NT2/D1 (cell line): ENCODE measurements around the gene CD44.

Source experiments
- DNase-seq: peaks from one replicate; pipeline ENCODE4 v3.0.0-alpha.2; 2011; ENCODE audit warnings: low read depth, low spot score
- H3K27me3 ChIP-seq: 2 replicates; pipeline ENCODE4 v1.6.0; 2011; ENCODE audit warnings: mild to moderate bottlenecking; ENCODE audit not compliant: insufficient read length, insufficient read depth
- H3K36me3 ChIP-seq: 2 replicates; pipeline ENCODE4 v1.6.1; 2011; ENCODE audit warnings: mild to moderate bottlenecking, low read length, mixed read lengths; ENCODE audit not compliant: insufficient read depth, insufficient read length
- H3K4me1 ChIP-seq: 2 replicates; pipeline ENCODE4 v1.5.1; 2011; ENCODE audit not compliant: insufficient read depth, insufficient read length
- H3K4me3 ChIP-seq: 2 replicates; pipeline ENCODE4 v1.5.1; 2011; ENCODE audit warnings: low read depth; ENCODE audit not compliant: insufficient read length
- H3K9ac ChIP-seq: 2 replicates; pipeline ENCODE4 v1.6.0; 2011; ENCODE audit warnings: low read depth; ENCODE audit not compliant: insufficient read length
- H3K9me3 ChIP-seq: 2 replicates; pipeline ENCODE4 v1.5.1; 2011; ENCODE audit warnings: mild to moderate bottlenecking, low read length; ENCODE audit not compliant: insufficient read depth
- SUZ12 ChIP-seq: IDR thresholded peaks from 2 replicates; pipeline ENCODE4 v1.6.1; 2011; ENCODE audit not compliant: insufficient read length, insufficient read depth; ENCODE audit errors: extremely low read depth
- YY1 ChIP-seq: IDR thresholded peaks from 2 replicates; pipeline ENCODE4 v1.6.1; 2011; ENCODE audit not compliant: insufficient read length, insufficient read depth
- ZNF274 ChIP-seq: IDR thresholded peaks from 2 replicates; pipeline ENCODE4 v1.6.1; 2011; ENCODE audit warnings: mild to moderate bottlenecking, low read depth, low read length

Gene CD44

DNA sequence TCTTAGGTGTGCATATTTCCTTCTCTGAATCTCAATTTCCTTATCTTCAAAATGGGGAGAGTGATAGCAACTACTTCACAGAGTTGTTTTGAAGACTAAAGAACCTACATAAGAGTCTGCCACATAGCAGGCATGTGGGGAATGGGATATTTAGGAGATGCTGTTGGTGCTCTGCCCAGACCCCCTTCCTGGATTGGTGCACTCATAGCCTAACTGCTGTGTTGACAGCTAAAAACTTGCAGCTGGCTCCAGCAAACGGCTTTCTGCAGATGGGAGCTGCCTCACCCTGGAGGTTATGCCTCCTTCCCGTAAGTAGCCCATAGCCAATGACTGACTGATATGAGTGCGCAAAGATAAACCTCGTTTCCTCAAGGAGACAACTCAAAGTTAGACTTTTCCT, 106.1 kb downstream of the CD44 start:
- TF ChIP-seq SUZ12 = no peak
- TF ChIP-seq ZNF274 = no peak
- TF ChIP-seq YY1 = no peak
- H3K4me3 ChIP-seq = no peak overlapping the region

GRCh38 chr11:35245786-35246185, 106.8 kb downstream of the CD44 start:
- no peaks in the 10 kb centered on the region for H3K4me1 ChIP-seq
- H3K9me3 ChIP-seq = no peaks in the 10 kb centered on the region
- no peak overlapping the region for H3K4me3 ChIP-seq
- TF ChIP-seq SUZ12 = no peak
- TF ChIP-seq YY1 = no peak
- no peak for TF ChIP-seq ZNF274
- DNase-seq = no peak
- no peaks in the 10 kb centered on the region for H3K36me3 ChIP-seq
- no peaks in the 10 kb centered on the region for H3K27me3 ChIP-seq
- H3K9ac ChIP-seq = no peak overlapping the region

More for the DNA sequence above, 106.1 kb downstream of the CD44 start:
- Histone ChIP-seq H3K27me3 (no peaks in the 10 kb centered on the region), H3K9ac (no peak overlapping the region), H3K9me3 (no peaks in the 10 kb centered on the region), H3K4me1 (no peaks in the 10 kb centered on the region), H3K36me3 (no peaks in the 10 kb centered on the region)
- no peak for DNase-seq

DNA sequence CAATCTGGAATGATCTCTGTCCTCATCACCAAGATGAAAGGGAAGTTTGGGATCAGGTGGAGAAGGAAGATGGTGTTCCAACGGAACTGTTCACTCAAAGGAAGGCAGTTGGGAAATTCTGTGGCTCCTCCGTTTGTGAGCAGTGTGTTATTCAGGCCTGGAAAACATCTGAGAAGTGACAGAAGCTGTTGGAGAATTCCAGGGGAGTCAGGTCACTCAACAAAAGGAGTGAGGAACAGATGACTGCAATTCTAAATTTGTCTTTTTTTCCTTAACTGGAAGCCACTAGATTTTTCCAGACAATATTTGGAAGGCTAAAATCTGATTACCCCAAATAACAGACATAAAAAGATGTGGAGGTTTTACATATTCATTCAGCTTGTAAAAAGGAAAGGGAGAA, 107.8 kb downstream of the CD44 start:
- H3K9ac ChIP-seq = no peak overlapping the region
- H3K4me1 ChIP-seq = no peaks in the 10 kb centered on the region
- TF ChIP-seq ZNF274 (no peak), SUZ12 (no peak), YY1 (no peak)
- H3K27me3 ChIP-seq = no peaks in the 10 kb centered on the region
- H3K36me3 ChIP-seq = no peaks in the 10 kb centered on the region
- DNase-seq = no peak
- no peaks in the 10 kb centered on the region for H3K9me3 ChIP-seq
- H3K4me3 ChIP-seq = no peak overlapping the region

- no peaks in the 10 kb centered on the region for H3K4me1 ChIP-seq
- no peak overlapping the region for H3K9ac ChIP-seq
- H3K36me3 ChIP-seq = no peaks in the 10 kb centered on the region
- no peaks in the 10 kb centered on the region for H3K27me3 ChIP-seq
- H3K4me3 ChIP-seq = no peak overlapping the region
- TF ChIP-seq SUZ12 (no peak), ZNF274 (no peak), YY1 (no peak)
- H3K9me3 ChIP-seq = no peaks in the 10 kb centered on the region
- no peak for DNase-seq
These were observed 108.5 kb downstream of the CD44 start for GRCh38 chr11:35247428-35247827.

GRCh38 chr11:35247863-35248262, 108.9 kb downstream of the CD44 start:
- H3K4me1 ChIP-seq = no peaks in the 10 kb centered on the region
- H3K36me3 ChIP-seq = no peaks in the 10 kb centered on the region
- no peak overlapping the region for H3K4me3 ChIP-seq
- no peaks in the 10 kb centered on the region for H3K9me3 ChIP-seq
- DNase-seq = no peak
- H3K27me3 ChIP-seq = no peaks in the 10 kb centered on the region
- no peak overlapping the region for H3K9ac ChIP-seq
- no peak for TF ChIP-seq YY1
- no peak for TF ChIP-seq SUZ12
- no peak for TF ChIP-seq ZNF274

- Histone ChIP-seq H3K4me3 (no peak overlapping the region), H3K36me3 (no peaks in the 10 kb centered on the region), H3K27me3 (no peaks in the 10 kb centered on the region), H3K9ac (no peak overlapping the region), H3K9me3 (no peaks in the 10 kb centered on the region), H3K4me1 (no peaks in the 10 kb centered on the region)
- no peak for TF ChIP-seq YY1
- no peak for TF ChIP-seq ZNF274
- no peak for TF ChIP-seq SUZ12
- DNase-seq = no peak
These were observed 109.8 kb downstream of the CD44 start for GRCh38 chr11:35248558-35249323.

DNA sequence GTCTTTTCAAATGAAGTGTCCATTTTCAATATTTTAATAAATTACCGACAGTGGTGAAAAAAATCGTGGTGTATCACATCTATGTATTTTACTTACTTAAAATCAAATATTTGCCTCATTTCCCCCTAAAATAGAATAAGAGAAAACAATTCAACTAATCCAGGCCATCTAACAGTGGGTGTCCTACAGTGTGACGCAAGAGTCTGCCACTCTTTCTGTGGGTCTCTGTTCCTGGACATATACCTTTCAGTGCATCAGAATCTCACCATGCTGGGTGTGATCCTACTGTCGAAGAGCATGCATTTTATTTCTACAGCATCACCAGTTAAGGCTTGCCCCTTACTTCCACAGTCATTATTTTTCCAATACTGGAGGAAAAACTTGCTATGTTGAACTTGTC, 111.2 kb downstream of the CD44 start:
- no peaks in the 10 kb centered on the region for H3K4me1 ChIP-seq
- DNase-seq = no peak

More for the DNA sequence above, 111.2 kb downstream of the CD44 start:
- Histone ChIP-seq H3K9me3 (no peaks in the 10 kb centered on the region), H3K36me3 (no peaks in the 10 kb centered on the region), H3K4me3 (no peak overlapping the region), H3K9ac (no peak overlapping the region), H3K27me3 (no peaks in the 10 kb centered on the region)
- TF ChIP-seq SUZ12 = no peak
- no peak for TF ChIP-seq YY1
- no peak for TF ChIP-seq ZNF274
